OCI-LY1 (cell line): ENCODE measurements around the gene ZBTB5.

ENCODE experiments used
- CTCF ChIP-seq: fragments of 200-600 bp; sonication (generic), shearing (Covaris generic); IDR thresholded peaks from 2 replicates; pipeline ENCODE4 v1.5.1; 2017; ENCODE audit warnings: mild to moderate bottlenecking, antibody characterized with exemption, low read length, moderate library complexity, mixed read lengths
- EZH2 ChIP-seq: fragments of 200-600 bp; sonication (generic), shearing (Covaris generic); IDR thresholded peaks from 2 replicates; pipeline ENCODE4 v1.8.0; 2017; ENCODE audit warnings: borderline replicate concordance, mixed run types, mild to moderate bottlenecking, antibody characterized with exemption, low read length, moderate library complexity, mixed read lengths

GRCh38 chr9:37414503-37414943, 50.7 kb downstream of the ZBTB5 start:
- TF ChIP-seq CTCF (no peak), EZH2 (no peak)
